HUES48 (cell line): Measurements from ENCODE around the gene HELZ.

Experiments
- H3K27ac ChIP-seq: one replicate; pipeline ENCODE4 v1.7.0; 2013; ENCODE audit warnings: low read depth, low read length, inconsistent platforms
- H3K27me3 ChIP-seq: 2 replicates; pipeline ENCODE4 v1.6.1; 2013; ENCODE audit warnings: mild to moderate bottlenecking, low read length; ENCODE audit not compliant: control insufficient read depth, insufficient read depth
- H3K36me3 ChIP-seq: 2 replicates; pipeline ENCODE4 v1.6.1; 2013; ENCODE audit warnings: low read length; ENCODE audit not compliant: control insufficient read depth, insufficient read depth
- H3K4me1 ChIP-seq: 2 replicates; pipeline ENCODE4 v1.6.1; 2013; ENCODE audit warnings: mild to moderate bottlenecking, low read length; ENCODE audit not compliant: control insufficient read depth, insufficient read depth
- H3K4me3 ChIP-seq: 2 replicates; pipeline ENCODE4 v1.5.1; 2013; ENCODE audit warnings: mild to moderate bottlenecking, low read depth, low read length
- H3K9ac ChIP-seq: 2 replicates; pipeline ENCODE4 v1.6.1; 2013; ENCODE audit warnings: mild to moderate bottlenecking, low read depth, low read length, moderate library complexity
- H3K9me3 ChIP-seq: 2 replicates; pipeline ENCODE4 v1.6.1; 2013; ENCODE audit warnings: low read length; ENCODE audit not compliant: control insufficient read depth, insufficient read depth

The HELZ gene

DNA sequence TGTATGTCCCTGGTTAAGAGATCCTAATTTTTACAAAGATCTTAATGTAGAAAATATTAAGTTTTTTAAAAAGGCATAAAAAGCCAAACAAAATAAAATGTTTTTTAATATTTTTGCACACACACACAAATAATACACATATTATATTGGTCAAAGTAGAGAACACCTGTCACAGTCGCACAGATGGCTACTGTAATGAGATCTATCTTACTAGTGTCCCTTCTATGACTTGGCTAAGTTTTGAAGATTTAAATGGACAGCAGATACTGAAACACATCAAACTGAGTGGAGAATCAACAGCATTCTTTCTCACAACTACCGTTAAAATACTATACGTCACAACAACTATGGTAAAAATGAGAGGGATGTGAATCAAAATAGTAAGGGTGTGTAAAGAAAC, 83.4 kb downstream of the HELZ start:
- H3K4me3 ChIP-seq = no peak overlapping the region
- no peaks in the 10 kb centered on the region for H3K27me3 ChIP-seq
- peaks cover 44% of the 10 kb centered on the region for H3K36me3 ChIP-seq
- no peak overlapping the region for H3K27ac ChIP-seq
- H3K4me1 ChIP-seq = no peaks in the 10 kb centered on the region
- H3K9me3 ChIP-seq = no peaks in the 10 kb centered on the region
- H3K9ac ChIP-seq = no peak overlapping the region

DNA sequence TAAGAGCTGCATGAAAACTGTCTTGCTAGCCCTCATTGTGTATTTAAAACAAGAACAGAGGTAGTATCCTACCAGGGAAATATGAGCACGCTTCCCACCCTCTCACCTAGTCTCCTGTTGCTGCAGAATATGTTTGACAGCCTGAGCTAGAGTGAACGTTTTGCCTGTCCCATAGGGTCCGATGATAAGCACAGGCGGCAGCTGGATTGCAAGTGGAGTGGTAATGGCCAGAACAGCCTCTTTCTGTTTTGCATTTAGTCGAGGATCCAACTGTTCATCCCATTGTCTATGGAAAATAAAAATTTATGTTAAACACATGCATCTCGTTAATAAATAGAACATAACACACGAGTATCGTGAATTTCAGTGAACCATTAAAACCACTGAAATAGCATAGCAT, 84.2 kb downstream of the HELZ start:
- H3K9ac ChIP-seq = no peak overlapping the region
- no peaks in the 10 kb centered on the region for H3K4me1 ChIP-seq
- no peak overlapping the region for H3K4me3 ChIP-seq
- no peaks in the 10 kb centered on the region for H3K27me3 ChIP-seq
- no peaks in the 10 kb centered on the region for H3K9me3 ChIP-seq
- H3K36me3 ChIP-seq = peaks cover 36% of the 10 kb centered on the region
- H3K27ac ChIP-seq = no peak overlapping the region

DNA sequence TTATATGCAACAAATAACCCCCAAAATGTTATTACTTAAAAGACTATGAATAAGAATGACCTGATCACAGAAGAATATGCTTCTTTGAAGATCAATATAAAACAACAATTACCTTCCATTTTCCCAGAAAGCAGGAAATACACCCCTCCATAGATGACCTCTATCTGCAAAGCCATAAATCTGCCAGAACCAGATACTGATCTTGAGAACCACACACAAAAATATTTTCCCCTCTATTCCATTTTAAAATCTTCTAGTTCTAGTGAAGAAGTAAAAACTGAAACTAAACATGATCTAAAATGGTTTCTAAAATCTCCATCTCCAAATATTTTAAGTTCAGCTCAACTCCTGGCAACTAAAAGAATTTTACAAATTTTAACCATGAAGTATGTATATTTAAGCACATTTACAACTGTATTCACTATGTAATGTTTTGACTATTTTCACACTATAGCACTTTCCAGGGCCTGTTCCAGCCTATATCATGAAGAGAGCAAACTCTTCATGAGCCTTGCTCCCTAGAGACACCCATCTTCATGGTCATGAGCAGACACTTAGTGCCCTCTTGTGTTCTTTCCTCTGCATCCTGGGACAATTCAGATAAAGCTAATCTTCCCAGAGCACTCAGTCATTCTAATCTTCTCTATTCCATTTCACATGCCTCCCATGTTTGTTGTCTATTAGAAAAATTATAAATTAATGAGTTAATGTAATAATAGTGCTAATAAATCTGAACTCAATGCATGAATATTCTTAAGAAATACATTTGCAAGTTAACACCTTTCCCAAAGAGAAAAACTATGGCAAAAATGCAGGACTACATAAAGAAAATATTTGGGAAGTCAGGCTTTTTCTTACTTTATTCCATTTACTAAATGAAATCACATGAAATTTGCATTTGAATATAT, 87.0 kb downstream of the HELZ start:
- H3K9me3 ChIP-seq = no peaks in the 10 kb centered on the region
- H3K9ac ChIP-seq = no peak overlapping the region
- no peak overlapping the region for H3K4me3 ChIP-seq
- peaks cover 17% of the 10 kb centered on the region for H3K36me3 ChIP-seq
- no peaks in the 10 kb centered on the region for H3K27me3 ChIP-seq
- no peak overlapping the region for H3K27ac ChIP-seq
- H3K4me1 ChIP-seq = peaks cover 3% of the 10 kb centered on the region; the same call in 1 of the 2 replicates

DNA sequence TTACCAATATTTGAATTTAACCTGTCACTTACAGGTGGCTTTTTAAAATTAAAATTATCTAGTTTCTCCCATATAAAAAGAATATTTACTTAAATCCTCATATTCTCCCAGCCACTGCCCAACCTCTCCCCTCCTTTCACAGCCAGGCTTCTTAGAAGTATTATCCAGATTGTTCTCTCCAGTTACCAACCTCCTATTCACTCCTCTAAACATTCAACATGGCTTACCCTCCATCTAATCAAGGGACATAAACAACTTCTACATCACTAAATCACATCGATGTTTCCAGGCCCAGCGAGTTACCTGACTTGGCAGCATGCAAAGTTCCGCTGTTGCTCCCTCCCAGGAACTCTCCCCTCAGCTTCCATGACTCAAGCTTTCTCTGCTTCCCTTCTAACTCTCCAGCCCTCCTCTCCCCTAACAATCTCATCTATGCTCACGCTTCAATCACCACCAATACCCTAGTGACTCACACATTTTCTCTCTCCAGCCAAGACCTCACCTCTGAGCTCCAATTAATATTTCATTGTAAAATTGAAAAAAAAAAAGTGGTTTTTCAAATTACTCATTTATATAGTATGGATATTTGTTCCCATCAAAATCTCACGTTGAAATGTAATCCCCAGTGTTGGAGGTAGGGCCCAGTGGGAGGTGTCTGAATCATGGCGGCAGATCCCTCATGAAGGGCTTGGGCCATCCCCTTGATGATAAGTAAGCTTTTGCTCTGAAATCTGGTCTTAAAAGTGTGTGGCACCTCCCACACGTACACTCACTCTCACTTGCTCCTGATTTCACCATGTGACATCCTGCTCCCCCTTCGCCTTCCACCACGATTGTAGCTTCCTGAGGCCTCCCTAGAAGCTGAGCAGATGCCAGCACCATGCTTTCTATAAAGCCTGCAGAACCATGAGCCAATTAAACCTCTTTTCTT, 88.5 kb downstream of the HELZ start:
- H3K9me3 ChIP-seq = no peaks in the 10 kb centered on the region
- no peaks in the 10 kb centered on the region for H3K27me3 ChIP-seq
- H3K9ac ChIP-seq = no peak overlapping the region
- peaks cover 17% of the 10 kb centered on the region for H3K36me3 ChIP-seq
- no peak overlapping the region for H3K27ac ChIP-seq
- H3K4me1 ChIP-seq = peaks cover 3% of the 10 kb centered on the region; the same call in 1 of the 2 replicates
- no peak overlapping the region for H3K4me3 ChIP-seq

DNA sequence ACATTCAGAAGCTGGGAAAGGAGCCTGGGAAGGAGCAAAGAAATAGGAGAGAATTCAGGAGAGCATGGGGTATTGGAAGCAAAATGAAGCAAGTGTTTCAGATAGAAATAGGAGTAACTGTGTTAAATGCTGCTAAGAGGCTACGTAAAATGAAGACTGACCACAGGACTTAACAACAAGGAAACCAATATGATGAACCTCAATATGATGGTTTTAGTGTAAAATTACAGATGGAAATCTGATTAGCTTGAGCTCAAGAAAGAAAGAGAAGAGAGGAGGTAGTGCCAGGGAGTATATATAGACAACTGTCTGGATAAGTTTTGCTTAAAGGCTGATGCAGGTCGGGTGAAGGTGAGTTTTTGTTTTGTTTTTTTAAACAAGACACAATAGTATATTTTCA, 92.2 kb downstream of the HELZ start:
- Histone ChIP-seq H3K4me1 (peaks cover 16% of the 10 kb centered on the region), H3K4me3 (no peak overlapping the region), H3K36me3 (peaks cover 26% of the 10 kb centered on the region), H3K27ac (no peak overlapping the region), H3K9ac (no peak overlapping the region), H3K9me3 (no peaks in the 10 kb centered on the region), H3K27me3 (no peaks in the 10 kb centered on the region)

DNA sequence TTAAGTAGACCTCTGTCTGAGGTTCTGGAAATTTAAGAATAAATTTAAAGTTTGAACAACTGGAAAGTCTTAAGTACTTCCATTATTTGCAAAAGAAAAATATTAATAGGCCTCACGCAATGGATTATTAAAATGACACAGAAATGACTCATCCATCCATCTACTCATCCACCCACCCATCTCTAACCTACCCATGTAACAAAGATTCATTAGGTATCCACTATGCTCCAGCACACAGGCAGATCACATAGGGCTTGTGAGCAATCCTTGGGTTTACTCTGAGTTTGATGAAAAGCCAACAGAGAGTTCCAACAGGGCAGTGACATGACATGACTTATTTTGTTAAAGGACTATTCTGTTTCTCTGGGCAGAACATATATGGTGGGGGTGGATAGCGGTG, 93.3 kb downstream of the HELZ start:
- no peak overlapping the region for H3K9ac ChIP-seq
- peaks cover 16% of the 10 kb centered on the region for H3K4me1 ChIP-seq
- H3K36me3 ChIP-seq = peaks cover 34% of the 10 kb centered on the region
- H3K4me3 ChIP-seq = no peak overlapping the region
- H3K9me3 ChIP-seq = no peaks in the 10 kb centered on the region
- H3K27ac ChIP-seq = no peak overlapping the region
- no peaks in the 10 kb centered on the region for H3K27me3 ChIP-seq

DNA sequence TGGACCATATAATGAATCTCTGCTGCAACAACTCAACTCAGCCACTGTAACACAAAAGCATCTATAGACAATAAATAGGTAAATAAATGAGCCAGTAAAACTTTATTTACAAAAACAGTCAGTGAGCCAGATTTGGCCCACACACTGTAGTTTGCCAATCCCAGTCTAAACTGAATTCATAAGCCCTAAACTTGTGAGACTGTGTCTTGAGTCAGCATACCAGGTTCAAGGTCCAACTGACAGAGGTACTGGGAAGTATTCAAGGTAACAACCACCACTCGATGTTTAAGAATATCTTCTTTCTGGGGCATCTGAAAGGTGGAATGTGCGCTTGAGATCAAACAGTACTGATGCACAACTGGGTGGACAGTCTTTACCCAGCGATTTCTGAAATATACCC, 94.2 kb downstream of the HELZ start:
- no peaks in the 10 kb centered on the region for H3K9me3 ChIP-seq
- H3K4me3 ChIP-seq = no peak overlapping the region
- H3K4me1 ChIP-seq = peaks cover 23% of the 10 kb centered on the region
- no peaks in the 10 kb centered on the region for H3K27me3 ChIP-seq
- no peak overlapping the region for H3K27ac ChIP-seq
- H3K9ac ChIP-seq = no peak overlapping the region
- H3K36me3 ChIP-seq = peaks cover 39% of the 10 kb centered on the region

DNA sequence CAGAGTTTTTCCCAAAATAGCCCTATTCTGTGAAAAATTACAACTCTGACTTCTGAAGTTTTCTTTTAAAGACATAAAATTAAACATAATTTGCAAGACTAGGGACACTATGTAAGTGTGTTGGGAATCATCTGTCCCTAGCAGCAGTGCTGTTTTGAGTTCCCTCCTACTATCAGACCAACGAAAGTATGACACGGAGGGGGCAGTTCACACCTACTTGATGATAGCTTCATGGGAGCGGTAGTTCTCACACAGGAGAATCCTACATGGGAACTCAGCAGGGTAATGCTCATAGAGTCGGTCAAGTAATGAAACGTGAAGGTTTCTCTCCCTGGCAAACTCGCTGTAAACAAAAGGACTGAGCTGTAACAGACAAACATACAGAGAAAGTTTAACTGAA, 96.6 kb downstream of the HELZ start:
- Histone ChIP-seq H3K27ac (no peak overlapping the region), H3K27me3 (no peaks in the 10 kb centered on the region), H3K9me3 (no peaks in the 10 kb centered on the region), H3K36me3 (peaks cover 39% of the 10 kb centered on the region), H3K4me1 (peaks cover 31% of the 10 kb centered on the region), H3K9ac (no peak overlapping the region), H3K4me3 (no peak overlapping the region)

DNA sequence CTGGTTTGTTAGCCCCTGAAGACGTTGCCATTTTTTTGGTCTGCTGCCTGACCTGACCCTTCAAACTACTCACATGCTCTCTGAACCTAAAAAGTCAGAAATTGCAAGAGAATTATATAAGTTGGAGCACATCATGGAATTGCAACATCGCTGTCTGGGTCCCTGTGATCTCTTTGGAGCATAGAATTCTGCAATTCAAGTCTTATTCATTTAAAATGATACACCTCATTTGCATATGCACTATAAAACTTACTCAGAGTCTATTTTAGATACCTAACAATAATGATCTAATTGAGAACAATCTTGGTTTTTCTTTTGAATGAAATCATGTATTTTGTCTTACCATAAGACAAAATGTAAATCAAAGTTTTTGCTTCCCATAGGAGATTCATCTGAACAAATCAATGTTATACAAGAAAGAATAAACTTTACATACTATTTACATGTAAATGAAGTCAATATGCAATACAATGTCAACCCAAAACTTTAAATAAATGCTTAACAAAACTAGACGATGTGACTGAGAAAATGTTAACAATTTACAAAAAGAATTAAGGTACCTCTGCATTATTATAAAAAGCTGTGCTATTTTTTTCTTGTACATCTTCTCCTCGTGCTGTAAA, 99.7 kb downstream of the HELZ start:
- Histone ChIP-seq H3K27me3 (no peaks in the 10 kb centered on the region), H3K4me3 (0 out of 2 replicates have a peak overlapping the region, but pooled peaks have one; percentile 5), H3K36me3 (peaks cover 34% of the 10 kb centered on the region), H3K4me1 (peaks cover 34% of the 10 kb centered on the region), H3K9me3 (no peaks in the 10 kb centered on the region), H3K9ac (no peak overlapping the region), H3K27ac (peak overlapping the region; percentile 59)

DNA sequence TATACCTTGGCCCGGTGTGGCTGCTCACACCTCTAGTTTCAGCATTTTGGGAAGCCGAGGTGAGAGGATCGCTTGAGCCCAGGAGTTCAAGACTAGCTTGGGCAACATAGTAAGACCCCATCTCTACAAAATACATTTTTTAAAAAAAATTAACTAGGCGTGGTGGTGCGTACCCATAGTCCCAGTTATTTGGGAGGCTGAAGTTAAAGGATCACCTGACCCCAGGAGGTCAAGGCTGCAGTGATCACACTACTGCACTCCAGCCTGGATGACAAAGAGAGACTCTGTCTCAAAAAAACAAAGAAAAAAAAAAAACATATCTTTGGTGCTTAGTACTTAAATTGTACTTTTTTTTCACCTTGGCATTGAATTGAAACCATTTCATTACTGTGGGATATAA, 101.7 kb downstream of the HELZ start:
- Histone ChIP-seq H3K9ac (no peak overlapping the region), H3K4me1 (peaks cover 27% of the 10 kb centered on the region), H3K27me3 (no peaks in the 10 kb centered on the region), H3K36me3 (peaks cover 34% of the 10 kb centered on the region), H3K27ac (no peak overlapping the region), H3K9me3 (no peaks in the 10 kb centered on the region), H3K4me3 (no peak overlapping the region)
